HG02870 (cell line): Measurements from ENCODE around the gene COL15A1.
"Not testable (repeated sequence)": the region's sequence is repeated elsewhere in the genome, so short reads cannot be mapped to it uniquely, and the experiment has no call there.

Source experiments
- ATAC-seq: cut with Tn5 transposase; IDR thresholded peaks from one replicate; pipeline ENCODE4 v1.9.1; 2021; ENCODE audit warnings: mild to moderate bottlenecking, moderate library complexity; ENCODE audit not compliant: unreplicated experiment

COL15A1 gene

DNA sequence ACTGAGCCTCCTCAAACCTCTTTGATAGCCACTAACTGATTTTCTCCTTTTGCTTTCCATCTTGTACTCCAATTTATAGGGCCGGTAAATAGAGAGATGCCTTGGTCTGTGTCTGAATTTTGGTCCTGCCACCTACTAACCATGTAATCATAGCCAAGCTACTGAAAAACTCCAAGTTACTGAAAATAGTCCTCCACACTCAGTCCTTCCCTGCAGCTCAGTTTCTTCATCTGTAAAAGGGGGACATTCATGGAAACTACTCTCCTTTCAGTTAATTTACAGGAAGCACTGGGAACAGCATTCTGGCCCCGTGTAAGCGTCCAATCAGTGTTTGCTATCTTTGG, 131.2 kb downstream of the COL15A1 start:
- ATAC-seq: no peak

DNA sequence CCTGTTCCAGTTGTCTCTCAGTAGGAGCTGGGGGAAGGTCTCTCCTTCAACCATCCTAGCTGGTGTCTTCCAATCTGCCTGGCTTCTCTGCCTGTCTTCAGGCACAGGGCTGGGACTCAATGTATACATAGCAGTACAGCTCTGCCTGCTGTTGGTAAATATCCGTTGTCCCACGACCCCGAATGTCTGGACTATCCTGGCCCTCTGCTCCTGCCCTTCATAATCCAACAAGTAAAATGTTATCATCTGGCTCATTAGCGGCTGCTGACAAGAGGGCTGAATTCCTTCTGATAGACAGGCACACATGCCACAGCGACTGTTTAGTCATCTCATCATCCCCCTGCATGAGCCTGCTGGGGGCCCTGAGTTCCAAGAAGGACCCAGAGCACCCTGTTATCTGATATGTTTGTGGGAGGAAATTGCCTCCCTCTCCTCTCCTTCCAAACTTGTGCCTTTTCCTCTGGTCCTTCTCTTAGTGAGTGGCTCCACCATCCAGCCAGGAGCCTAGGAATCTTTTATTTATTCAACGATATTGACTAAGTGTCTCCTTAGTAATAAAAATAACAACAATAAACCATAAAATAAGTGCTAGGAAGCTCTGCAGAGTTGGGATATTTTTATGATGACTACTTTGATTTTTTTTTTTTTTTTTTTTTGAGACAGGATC, 131.7 kb downstream of the COL15A1 start:
- no peak for ATAC-seq

DNA sequence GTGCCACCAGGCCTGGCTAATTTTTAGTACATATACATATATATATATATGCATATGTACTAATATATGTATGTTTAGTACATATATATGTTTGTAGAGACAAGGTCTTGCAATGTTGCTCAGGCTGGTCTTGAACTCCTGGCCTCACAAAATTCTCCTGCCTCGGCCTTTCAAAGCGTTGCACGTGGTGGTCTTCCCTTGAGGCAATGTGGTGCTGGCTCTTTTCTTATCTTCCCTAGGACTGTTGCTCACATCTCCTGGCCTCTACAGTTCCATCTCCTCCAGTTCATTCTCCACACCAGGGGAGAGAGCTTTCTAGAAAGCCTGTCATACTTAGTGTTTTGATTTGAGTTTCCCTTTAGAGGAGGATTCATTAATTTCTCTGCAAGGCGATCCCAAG, 132.3 kb downstream of the COL15A1 start:
- no peak for ATAC-seq

DNA sequence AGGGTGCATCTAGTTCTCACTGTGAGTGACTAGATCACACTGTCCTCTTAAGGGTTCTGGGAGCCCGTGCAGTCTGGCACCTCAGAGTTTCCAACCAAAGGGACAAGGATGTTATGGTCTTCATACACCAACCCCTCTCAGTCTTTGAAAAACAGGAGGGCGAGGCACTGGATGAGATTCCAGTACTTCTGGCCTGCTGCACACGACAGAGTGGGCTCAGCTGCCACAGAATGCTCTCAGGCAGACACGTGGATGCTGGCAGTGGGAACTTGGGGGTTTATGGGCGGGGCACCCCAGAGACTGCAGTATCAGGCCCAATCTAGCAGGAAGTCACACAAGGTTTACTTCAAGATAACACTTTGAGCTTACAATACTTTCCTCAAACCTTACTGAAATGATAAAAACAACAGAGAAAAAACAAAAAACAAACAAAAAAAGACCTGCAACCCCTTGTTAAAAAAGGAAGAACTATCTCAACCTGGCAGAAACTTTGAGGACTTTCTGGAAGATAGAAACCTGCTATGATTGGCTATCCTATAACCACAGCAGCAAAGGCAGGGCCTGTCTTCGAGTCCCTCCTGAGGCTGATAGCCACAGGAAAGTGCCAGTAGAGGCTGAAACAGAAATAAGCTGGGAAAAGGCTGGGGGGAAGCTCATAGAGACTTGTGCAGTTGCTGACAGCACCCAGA, 132.9 kb downstream of the COL15A1 start:
- no peak for ATAC-seq

DNA sequence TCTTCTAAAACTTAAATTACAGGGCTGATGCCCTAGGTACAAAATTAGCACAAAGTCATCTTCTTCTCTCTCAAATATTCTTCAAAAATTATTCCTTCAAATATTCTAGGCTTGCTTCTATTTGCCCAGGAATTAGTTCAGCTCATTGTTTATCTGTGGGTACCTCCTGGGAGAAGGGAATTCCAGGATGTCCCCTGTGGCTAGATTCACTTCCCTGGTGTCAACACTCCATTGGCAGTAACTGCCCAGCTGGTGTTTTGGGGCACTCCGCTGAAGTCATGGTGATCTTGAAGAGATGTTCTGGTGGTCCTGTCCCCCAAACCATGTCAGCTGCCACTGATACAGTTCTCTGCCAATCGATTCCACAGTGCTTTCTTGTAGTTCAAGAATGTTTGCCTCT, 135.0 kb downstream of the COL15A1 start:
- no peak for ATAC-seq

DNA sequence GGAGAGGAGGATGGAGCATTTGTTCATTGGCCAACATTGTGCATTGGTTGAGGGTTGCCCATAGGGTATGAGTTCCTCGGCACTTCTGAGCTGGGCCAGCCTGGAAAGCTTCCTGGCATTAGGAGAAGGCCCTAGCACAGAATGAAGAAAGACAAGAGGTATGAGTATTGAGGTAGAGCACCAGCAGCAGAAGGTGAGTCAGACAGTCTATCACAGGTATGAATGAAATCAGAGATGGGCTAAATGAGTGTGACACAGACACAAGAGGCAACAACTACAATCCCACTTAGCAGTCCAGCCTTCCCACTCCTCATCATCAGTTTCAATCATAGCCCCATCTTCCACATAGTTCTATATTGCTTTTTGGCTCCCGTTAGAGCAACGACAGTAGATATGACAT, 135.8 kb downstream of the COL15A1 start:
- ATAC-seq: no peak

DNA sequence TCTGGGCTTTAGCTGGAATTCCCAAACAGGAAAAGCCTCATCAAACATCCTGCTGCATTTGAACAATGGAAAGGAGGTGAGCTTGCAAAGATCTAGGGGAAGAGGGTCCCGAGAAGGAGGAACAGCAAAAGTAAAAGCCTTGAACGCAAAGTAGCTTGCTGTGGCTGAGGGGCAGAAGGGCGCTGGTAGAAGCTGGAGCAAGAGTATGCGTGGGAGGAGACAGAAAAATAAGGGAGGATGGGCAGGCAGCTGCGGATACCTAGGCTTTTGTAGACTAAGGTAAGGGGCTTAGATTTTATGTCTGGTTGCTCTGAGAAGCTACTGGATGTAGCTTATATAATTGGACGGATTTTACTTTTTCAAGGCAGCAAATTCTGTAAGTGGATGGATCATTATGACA, 139.3 kb downstream of the COL15A1 start:
- ATAC-seq: no peak

DNA sequence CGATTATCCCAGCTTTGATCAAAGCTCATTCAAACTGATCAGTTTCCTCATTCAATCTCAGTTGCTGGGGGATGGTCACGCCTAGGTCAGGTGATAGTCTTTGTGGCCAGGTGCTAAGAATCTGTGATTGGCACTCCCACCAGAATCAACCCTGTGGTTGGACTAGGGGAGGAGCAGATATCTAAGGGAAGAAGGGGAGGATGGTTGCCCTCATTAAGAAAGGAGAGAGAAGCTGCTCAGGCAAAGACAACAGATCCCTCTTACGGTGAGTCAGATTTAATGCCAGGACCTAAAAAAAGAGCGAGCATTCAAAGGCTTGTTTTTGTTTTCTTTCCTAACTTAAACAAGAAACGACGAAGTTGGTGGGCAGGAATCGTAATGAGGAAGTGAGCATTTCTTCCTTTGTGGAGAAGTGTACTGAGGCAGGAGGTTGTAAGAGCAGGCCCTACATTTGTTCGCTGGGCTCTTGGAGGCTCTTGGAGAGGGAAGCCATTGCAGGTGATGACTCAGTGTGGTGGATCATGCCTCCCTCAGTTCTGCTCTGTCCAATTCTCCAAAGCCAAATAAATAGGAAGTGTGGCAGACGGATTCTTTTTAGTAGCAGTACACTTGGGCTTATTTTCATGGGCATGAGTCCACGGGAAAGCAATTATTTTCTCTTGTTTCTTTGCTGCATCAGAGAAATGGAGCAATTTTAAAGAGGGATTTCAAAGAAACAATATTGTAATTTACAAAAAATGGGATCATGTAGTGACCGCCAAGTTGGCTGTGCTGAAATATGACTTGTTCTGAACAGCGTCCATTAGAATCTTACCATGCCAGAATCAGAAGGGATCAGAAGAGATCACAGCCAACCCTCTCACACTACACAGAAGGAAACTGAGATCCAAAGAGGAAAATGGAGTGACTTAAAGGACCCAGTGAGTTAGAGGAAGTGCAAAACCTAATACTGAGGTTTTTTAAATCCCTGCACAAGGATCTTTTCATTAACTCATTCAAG, 142.5 kb downstream of the COL15A1 start:
- no peak for ATAC-seq

DNA sequence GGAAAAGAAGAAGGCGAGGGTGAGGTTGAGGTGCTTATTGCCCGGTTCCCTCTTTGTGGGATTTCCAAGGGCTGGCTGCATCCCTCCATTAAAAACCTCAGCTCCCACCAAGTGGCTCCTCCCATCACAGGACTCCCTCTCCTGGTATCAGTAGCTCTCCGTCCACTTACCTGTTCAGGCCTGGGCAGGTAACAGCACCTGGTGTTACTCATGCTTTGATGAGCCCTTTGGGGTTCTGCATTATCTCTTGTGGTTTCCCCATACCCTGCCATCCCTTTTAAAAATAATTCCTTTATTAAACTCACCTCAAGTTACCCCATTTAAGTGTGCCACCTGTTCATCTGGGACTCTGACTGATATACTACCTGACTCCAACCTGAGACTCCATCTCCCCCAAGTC, 143.8 kb downstream of the COL15A1 start:
- ATAC-seq: no peak

DNA sequence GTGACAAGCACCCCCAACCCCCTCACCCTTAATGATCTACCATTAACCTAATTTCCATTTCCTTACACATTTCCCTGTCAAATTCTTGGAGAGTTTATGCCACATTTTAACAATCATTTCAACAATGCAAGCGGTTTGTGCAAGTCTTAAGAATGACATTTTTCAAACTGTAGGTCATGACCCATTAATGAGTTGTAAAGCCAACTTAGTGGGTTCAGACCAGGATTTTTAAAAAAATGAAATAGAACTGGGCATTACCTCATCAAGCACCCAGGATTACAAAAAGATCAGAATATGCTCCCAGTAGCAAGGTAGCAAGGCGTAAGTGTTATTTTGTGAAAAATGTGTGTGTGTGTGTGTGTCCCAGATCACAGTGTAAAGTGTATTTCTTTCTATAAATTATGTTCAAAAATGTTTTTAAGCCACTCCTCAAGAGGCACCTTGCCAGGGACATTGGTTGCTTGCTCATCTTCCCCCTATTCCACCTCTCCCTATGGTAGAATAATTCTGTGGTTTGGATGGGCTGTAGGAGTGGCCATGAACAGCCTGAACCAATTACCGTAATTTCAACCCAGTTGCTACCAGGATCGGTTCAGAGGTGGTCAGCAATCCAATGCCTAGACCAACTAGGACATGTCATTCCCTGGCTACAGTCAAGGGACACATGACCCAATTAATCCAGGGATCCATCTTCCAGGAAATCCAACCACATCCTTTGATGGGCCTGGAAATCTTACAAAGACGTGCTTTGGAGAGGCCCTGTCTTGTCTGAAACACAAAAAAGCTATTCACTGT, 146.8 kb downstream of the COL15A1 start:
- no peak for ATAC-seq

DNA sequence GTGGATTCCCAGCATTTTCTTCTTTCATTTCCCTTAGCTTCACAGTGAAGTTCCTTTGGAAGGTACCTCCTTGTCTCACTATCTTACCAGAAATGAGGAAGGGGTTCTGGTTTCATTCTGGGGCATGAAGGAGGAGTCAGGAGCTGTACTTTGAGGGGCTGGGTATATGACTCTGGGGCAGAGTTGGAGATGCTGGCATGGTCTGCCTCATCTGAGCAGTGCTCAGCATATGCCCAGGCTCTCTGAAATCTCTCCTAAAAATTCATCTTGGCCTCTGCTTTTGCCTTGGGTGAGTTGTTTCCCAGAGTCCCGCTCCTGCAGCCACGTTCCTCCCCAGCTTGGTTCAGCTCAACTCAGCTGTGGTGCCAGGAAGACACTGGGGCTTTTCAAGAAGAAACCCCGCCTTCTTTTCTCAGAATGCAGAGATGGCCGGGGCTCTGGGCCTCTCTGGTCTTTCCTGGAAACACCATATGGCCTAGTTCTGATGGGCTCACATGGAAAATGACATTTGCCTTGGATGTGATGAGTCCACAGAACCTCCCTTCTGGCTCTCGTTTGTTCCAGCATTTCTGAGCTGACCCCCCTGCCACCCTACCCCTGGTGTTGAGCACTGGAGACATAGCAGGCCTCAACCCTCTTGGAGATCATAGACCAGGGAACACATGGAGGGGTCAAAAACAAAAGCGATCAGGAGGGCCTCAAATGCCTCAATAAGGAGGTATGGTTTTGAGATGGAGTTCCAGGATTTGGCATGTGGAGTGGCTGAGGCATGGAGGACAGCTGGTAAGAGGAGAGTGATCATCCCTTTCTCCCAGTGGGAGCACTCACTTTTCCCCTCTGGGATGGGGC, 149.2 kb downstream of the COL15A1 start:
- no peak for ATAC-seq

DNA sequence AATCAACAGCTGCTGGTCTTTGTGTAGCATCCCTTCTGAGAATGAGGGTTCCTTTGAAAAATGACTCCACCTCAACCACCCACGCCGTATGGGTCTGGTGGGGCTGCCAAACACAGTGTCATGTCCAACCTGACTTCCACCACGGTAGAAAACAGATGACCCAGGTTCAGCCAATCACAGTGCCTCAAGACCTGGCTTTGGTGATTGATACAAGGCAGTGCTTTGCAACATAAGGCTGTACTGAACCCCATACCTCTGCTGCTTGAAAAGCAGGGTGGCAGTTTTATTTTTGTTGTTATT, 149.7 kb downstream of the COL15A1 start:
- no peak for ATAC-seq

DNA sequence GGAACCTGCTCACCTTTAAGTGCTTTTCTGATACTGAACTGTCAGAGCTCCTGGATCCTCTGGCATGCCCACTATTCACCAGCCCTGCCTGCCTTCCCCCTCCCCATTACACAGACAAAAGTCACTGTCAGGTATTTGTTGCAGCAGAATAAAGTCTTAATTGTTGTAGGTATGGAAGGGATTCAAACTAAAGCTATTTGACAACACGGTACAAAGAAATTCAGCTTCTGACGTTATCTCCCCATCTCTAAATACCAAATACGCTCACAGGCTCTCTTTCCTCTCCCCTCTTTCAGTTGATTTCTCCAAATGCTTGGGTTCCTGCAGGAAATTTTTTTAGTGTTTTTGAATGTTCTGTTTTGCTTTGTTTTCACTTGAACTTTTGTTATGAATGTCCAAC, 151.9 kb downstream of the COL15A1 start:
- no peak for ATAC-seq

DNA sequence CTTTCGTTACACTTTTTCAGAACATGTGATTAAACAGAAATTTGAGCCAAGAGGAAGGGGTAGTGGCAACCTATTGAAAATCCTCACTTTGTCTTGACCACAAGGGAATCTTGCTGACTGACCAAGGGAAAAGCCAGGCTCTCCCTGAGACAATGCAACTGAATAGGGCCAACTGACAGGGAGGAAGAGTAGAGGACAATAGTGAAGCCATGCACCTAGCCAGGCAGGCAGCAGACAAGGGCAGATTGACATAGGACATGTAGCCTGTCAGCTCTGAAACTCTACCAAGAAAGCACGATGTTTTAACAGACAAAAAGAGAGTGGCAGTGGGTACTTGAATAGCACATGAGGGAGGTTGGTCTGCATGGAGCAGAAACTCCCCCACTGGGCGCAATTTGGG, 152.7 kb downstream of the COL15A1 start:
- ATAC-seq: no peak

DNA sequence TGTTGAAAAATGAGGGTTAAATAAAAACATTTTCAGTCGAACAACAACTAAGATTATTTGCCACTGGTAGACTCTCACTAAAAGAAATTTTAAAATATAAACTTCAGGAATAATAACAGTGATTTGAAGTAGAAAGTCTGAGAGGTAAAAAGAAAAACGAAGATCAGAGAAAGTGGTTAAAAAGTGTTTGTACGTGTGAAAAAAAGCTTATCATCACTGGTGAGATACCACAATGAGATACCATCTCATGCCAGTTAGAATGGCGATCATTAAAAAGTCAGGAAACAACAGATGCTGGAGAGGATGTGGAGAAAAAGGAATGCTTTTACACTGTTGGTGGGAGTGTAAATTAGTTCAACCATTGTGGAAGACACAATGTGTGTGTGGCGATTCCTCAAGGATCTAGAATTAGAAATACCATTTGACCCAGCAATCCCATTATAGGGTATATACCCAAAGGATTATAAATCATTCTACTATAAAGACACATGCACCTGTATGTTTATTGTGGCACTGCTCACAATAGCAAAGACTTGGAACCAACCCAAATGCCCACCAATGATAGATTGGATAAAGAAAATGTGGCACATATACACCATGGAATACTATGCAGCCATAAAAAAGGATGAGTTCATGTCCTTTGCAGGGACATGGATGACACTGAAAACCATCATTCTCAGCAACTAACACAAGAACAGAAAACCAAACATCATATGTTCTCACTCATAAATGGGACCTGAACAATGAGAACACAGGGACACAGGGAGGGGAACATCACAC, 156.3 kb downstream of the COL15A1 start:
- ATAC-seq: not testable (repeated sequence)

DNA sequence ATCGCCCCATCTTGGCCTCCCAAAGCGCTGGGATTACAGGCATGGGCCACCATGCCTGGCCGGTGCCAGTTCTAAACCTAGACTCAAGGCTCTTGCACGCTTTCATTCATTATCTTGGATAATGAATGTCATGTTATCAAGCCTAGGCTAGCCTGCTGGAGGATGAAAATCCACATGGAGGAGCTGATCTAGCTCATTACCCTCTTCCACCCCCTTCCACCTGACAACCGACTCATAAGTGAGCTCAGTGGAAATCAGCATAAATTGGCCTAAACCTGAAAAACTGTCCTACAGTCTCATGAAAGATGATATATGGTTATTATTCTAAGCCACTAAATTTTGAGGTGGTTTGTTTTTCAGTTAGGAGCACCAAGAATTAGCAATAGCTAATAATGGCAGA, 157.6 kb downstream of the COL15A1 start:
- ATAC-seq: no peak

DNA sequence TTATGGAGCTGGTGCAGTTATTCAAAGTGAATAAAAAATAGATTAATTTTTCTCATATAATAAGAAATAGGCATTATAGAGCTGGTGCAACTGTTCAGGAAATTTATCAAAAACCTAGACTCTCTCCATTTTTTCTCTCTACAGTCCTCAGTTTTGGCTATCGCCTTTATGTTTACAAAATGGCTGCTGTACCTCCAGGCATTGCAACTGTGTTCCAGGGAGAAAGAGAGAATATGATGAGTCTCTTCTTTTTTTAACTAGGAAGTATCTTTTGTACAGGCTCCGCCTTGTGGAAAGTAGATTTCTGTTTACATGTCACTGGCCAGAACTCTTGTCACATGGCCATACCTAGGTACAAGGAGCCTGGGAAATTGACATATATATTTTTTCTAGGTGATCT, 158.1 kb downstream of the COL15A1 start:
- ATAC-seq: no peak

DNA sequence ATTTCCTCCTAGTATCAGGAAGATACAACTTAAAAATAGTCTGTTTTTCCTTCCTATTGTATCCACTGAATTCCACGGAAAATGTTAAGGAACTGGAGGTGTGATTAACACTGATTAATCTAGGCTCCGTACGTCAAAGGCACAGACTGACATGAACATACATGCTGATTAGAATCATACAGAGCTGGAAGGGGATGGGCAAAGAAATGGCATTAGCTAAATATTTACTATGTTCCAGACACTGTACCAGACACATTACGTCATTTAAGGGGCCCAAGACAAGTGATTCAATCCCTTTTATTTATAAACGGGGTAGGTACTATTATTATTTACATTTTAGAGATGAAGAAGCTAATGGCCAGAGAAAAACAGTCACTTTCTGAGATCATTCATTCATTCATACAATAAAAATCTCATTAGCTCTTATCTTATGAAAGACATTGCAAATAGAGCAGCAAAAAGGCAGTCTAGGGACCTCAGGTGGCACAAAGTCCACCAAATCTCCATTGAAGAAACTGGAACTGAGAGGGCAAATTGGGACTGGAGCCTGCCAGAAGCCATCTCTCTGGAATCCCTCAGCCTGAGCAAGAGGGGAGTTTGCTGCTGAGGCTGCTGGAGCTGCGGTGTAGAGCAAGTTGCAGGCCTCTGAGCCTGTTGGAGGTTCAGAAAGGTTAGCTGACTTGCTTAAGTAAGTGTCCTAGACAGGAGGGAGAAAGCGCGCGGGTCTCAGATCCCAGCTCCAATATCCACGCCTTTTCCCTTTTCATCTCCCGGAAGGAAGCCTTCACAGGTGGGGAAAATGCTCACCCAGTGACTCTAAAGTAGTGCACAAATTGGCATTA, 159.6 kb downstream of the COL15A1 start:
- ATAC-seq: no peak
